SJCRH30 (cell line): ENCODE measurements around the gene TXN2. TPM values are rescaled to one million over a fixed set of nuclear protein-coding genes. Genes with fewer than 3 reads are reported as not detected.
A peak's percentile ranks its signal among the peaks of the same experiment; 100 is the strongest.

Source experiments
- DNase-seq, 2 experiments: peaks; one replicate each; pipeline ENCODE4 v3.0.0-alpha.2; 2015 to 2020
- H3K27ac ChIP-seq: fragments of 250-450 bp; sonication (Bioruptor Pico); 2 replicates; pipeline ENCODE4 v1.5.1; 2020; ENCODE audit warnings: mild to moderate bottlenecking, moderate library complexity
- H3K27me3 ChIP-seq: fragments of 250-450 bp; sonication (Bioruptor Pico); 2 replicates; pipeline ENCODE4 v1.5.1; 2020; ENCODE audit warnings: mild to moderate bottlenecking, moderate library complexity
- H3K36me3 ChIP-seq: fragments of 250-450 bp; sonication (Bioruptor Pico); 2 replicates; pipeline ENCODE4 v1.5.1; 2020; ENCODE audit warnings: mild to moderate bottlenecking, moderate library complexity
- H3K4me1 ChIP-seq: fragments of 250-450 bp; sonication (Bioruptor Pico); 2 replicates; pipeline ENCODE4 v1.5.1; 2020; ENCODE audit warnings: mild to moderate bottlenecking, moderate library complexity
- H3K4me3 ChIP-seq: fragments of 250-450 bp; sonication (Bioruptor Pico); 2 replicates; pipeline ENCODE4 v1.5.1; 2020; ENCODE audit warnings: mild to moderate bottlenecking, moderate library complexity
- H3K9me3 ChIP-seq: fragments of 250-450 bp; sonication (Bioruptor Pico); replicated peaks from 2 replicates; pipeline ENCODE4 v1.5.1; 2020; ENCODE audit warnings: mild to moderate bottlenecking, moderate library complexity
- total RNA-seq: library from RNA; depleted of rRNA; stranded (reverse); fragments of >200 nt; shearing (Covaris generic); gene quantifications from 2 replicates; pipeline ENCODE4 v1.2.3, GENCODE V29; 2014

Gene TXN2
- total RNA-seq, 1 experiment from 2014 or later: 45.6 TPM

DNA sequence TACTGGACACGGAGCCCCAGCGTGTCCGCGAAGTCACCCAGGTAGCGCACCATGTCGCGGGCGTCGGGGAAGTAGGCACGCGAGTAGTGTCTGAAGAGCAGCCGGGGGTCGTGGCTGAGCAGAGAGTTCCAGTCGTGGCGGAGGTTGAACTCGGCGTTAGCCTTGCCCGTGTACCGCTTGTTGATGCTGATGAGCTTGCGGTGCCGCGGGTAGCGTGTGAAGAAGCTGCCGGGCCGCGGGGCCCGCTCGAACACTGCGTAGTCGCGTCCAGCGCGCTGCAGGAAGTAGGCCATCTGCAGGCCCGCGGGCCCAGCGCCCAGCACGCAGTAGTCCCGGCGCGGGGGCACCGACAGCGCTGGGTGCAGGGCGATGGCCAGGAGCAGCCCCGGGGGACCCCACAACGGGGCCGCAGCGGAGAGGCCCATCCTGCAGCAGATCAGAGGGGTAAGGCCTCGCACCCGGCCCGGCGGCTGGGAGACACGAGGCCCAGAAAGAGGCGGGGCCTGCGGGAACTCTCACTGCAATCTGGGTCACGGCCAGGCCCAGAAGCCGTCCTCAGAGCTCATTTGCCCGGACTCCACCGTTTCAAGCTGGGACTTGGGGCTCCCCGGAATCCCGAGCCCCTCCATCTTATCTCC is 24.7 kb upstream of the TXN2 start:
- Histone ChIP-seq H3K9me3 (no peaks in the 10 kb centered on the region), H3K4me1 (no peaks in the 10 kb centered on the region), H3K4me3 (peak overlapping the region; percentile 66), H3K36me3 (peaks cover 13% of the 10 kb centered on the region), H3K27ac (peak overlapping the region; percentile 58; the same call in 1 of the 2 replicates), H3K27me3 (no peaks in the 10 kb centered on the region)
- no peak for DNase-seq

DNA sequence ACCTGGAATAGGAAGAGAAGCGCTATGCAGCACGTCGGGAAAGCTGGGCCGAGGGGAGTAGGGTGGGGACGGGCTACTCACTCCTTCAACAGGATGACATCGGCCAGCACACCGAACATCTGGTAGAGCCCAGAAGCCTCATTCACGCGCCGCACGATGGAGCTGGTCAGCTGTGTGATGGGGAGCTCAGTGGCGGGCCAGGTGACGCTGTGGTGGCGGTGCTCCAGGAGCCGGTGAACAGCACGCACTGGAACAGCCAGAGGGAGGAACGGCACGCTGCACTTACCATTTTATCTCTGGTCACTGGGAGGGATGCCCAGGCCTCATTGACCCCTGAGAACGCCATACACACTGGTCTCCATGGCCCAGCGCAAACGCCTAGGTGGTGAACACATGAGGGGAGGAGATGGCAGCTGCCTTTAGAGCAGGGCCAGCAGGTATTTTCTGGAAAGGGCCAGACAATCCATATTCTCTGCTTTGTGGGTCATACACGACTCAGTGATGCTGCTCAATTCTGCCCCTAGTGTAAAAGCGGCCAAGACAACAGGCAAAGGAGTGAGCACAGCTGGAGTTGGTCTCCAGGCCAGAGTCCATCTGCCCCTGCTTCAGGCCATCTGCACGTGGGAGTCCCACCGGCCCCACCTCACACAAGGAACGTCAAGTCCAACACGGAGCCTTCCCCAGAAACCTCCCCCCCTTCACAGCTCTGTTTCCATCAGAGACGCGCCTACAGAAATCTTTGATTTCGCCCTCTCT is 16.6 kb upstream of the TXN2 start:
- DNase-seq: no peak
- H3K36me3 ChIP-seq: peaks cover 13% of the 10 kb centered on the region
- no peaks in the 10 kb centered on the region for H3K4me1 ChIP-seq
- no peak overlapping the region for H3K4me3 ChIP-seq
- no peaks in the 10 kb centered on the region for H3K27me3 ChIP-seq
- no peaks in the 10 kb centered on the region for H3K9me3 ChIP-seq
- H3K27ac ChIP-seq: no peak overlapping the region

DNA sequence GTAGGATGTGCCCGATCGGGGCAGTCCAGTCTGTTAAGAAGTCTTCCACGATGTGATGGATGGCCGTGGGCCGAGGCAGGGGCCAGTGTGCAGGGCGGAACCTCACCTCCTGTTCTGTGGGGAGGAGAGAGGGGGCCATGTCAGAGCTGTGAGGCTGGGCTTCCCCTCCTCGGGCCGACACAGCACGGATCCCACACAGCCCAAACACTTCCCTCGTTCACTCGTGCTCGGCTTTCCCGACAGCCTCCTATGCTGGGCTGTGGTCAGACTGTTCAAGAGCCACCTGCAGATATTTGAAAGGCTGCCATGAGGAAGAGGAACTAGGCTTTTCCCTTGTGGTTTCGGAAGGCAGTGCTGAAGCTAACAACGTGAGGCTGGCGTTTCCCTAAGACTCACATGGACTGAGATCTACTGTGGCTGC is 12.3 kb upstream of the TXN2 start:
- Histone ChIP-seq H3K27ac (no peak overlapping the region), H3K4me3 (no peak overlapping the region), H3K27me3 (no peaks in the 10 kb centered on the region), H3K4me1 (no peaks in the 10 kb centered on the region), H3K9me3 (no peaks in the 10 kb centered on the region), H3K36me3 (peaks cover 12% of the 10 kb centered on the region; the same call in 1 of the 2 replicates)
- no peak for DNase-seq

GRCh38 chr22:36492109-36492508 is 10.7 kb upstream of the TXN2 start:
- no peaks in the 10 kb centered on the region for H3K4me1 ChIP-seq
- DNase-seq: peak in 1 of 2 experiments; percentile 20
- no peak overlapping the region for H3K27ac ChIP-seq
- H3K36me3 ChIP-seq: peaks cover 12% of the 10 kb centered on the region; the same call in 1 of the 2 replicates
- no peak overlapping the region for H3K4me3 ChIP-seq
- H3K27me3 ChIP-seq: no peaks in the 10 kb centered on the region
- no peaks in the 10 kb centered on the region for H3K9me3 ChIP-seq

- no peaks in the 10 kb centered on the region for H3K27me3 ChIP-seq
- H3K4me3 ChIP-seq: no peak overlapping the region
- H3K4me1 ChIP-seq: no peaks in the 10 kb centered on the region
- H3K9me3 ChIP-seq: no peaks in the 10 kb centered on the region
- H3K27ac ChIP-seq: no peak overlapping the region
- DNase-seq: no peak
- peaks cover 12% of the 10 kb centered on the region; the same call in 1 of the 2 replicates for H3K36me3 ChIP-seq
Measured at GRCh38 chr22:36491155-36491554, 9.7 kb upstream of the TXN2 start.

GRCh38 chr22:36486619-36487384 is 5.4 kb upstream of the TXN2 start:
- Histone ChIP-seq H3K27ac (no peak overlapping the region), H3K27me3 (no peaks in the 10 kb centered on the region), H3K9me3 (no peaks in the 10 kb centered on the region), H3K36me3 (no peaks in the 10 kb centered on the region), H3K4me3 (no peak overlapping the region), H3K4me1 (no peaks in the 10 kb centered on the region)
- DNase-seq: peak; percentile 63 to 78

GRCh38 chr22:36480941-36481392 is 473 bp downstream of the TXN2 start:
- Histone ChIP-seq H3K4me3 (peak overlapping the region; percentile 91), H3K27ac (peak overlapping the region; percentile 98), H3K9me3 (no peaks in the 10 kb centered on the region), H3K27me3 (no peaks in the 10 kb centered on the region), H3K4me1 (peaks cover 12% of the 10 kb centered on the region), H3K36me3 (no peaks in the 10 kb centered on the region; the same call in 1 of the 2 replicates)
- no peak for DNase-seq

DNA sequence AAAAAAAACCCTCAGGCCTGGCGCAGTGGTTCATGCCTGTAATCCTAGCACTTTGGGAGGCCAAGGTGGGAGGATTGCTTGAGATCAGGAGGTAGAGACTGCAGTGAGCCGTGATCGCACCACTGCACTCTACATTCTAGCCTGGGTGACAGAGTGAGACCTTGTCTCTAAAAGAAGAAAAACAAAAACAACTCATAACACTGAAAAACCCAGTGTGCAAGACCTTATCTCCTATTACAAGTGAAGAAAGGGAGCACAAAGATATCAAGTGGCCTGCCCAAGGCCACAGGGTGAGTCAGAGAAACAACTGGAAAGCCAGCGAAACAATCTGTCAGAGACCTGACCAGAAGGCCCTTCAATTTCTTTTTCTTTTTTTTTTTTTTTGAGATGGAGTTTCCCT is 2.5 kb downstream of the TXN2 start:
- peaks cover 12% of the 10 kb centered on the region for H3K4me1 ChIP-seq
- H3K9me3 ChIP-seq: no peaks in the 10 kb centered on the region
- peaks cover 11% of the 10 kb centered on the region for H3K36me3 ChIP-seq
- H3K27me3 ChIP-seq: no peaks in the 10 kb centered on the region
- H3K4me3 ChIP-seq: no peak overlapping the region
- no peak overlapping the region for H3K27ac ChIP-seq
- DNase-seq: peak; percentile 55 to 67

GRCh38 chr22:36475341-36475740 is 6.1 kb downstream of the TXN2 start:
- H3K4me1 ChIP-seq: peaks cover 38% of the 10 kb centered on the region
- no peak overlapping the region for H3K4me3 ChIP-seq
- peaks cover 13% of the 10 kb centered on the region for H3K36me3 ChIP-seq
- H3K9me3 ChIP-seq: no peaks in the 10 kb centered on the region
- DNase-seq: no peak
- H3K27ac ChIP-seq: no peak overlapping the region
- no peaks in the 10 kb centered on the region for H3K27me3 ChIP-seq

GRCh38 chr22:36472689-36473088 is 8.8 kb downstream of the TXN2 start:
- Histone ChIP-seq H3K4me1 (peaks cover 47% of the 10 kb centered on the region), H3K36me3 (peaks cover 13% of the 10 kb centered on the region), H3K27me3 (no peaks in the 10 kb centered on the region), H3K9me3 (no peaks in the 10 kb centered on the region), H3K4me3 (no peak overlapping the region), H3K27ac (peak overlapping the region; percentile 67)
- no peak for DNase-seq

- Histone ChIP-seq H3K27ac (peak overlapping the region; percentile 67), H3K4me1 (peaks cover 60% of the 10 kb centered on the region), H3K4me3 (no peak overlapping the region), H3K27me3 (no peaks in the 10 kb centered on the region), H3K9me3 (no peaks in the 10 kb centered on the region), H3K36me3 (peaks cover 13% of the 10 kb centered on the region)
- peak; percentile 47 to 52 for DNase-seq
Measured at GRCh38 chr22:36471341-36471821, 10.1 kb downstream of the TXN2 start.

DNA sequence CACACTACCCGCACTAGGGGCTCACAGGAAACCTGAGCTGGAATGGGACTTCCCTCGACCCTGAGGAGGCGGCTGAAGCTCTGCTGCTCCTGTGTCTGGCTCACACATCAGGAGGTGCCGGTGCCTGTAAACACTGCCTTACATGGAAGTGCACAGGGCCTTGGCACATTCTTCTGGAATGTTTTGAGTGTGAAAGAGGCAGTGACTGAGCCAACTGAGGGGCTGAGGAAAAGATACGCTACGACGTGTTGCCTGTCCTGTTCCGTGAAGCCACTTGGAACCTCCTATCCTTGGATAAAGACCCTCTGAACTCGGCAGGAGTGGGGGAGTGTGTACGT is 10.5 kb downstream of the TXN2 start:
- H3K4me3 ChIP-seq: no peak overlapping the region
- no peaks in the 10 kb centered on the region for H3K27me3 ChIP-seq
- H3K36me3 ChIP-seq: peaks cover 13% of the 10 kb centered on the region
- peaks cover 64% of the 10 kb centered on the region for H3K4me1 ChIP-seq
- no peak for DNase-seq
- H3K27ac ChIP-seq: peak overlapping the region; percentile 67
- no peaks in the 10 kb centered on the region for H3K9me3 ChIP-seq

DNA sequence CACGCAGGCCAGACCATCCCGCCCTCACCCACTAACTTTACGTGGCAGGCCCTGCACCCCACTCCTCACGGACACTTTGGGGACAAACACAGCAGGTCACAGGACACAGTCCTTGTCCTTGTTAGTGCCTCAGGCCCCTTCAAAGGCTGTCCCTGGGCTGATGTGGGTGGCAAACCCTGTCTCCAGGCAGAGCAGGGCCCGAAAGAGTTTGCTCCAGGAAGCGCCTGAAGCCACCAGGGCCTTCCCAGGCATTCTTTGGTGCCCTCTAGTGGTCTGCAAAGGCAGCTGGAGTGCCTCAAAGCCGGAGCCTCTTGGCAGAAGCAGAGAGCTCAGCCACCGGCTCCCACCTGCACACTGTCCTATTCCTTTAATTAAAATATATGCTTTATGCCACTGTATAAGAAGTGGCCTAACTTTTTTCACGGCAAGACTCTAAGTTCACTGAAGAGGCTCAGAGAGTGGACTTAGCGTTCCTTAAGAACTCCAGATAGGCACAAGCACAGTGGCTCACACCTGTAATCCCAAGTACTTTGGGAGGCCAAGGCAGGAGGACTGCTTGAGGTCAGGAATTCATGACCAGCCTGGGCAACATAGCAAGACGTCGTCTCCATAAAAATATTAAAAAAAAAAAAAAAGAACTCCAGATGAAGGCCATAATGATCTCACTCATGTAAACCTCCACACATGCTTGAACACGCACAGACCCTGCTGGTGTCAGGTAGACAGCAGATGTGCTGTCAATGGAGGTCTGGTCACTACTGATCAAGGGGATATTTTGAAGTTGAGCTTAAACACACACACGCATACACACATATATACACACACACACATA is 11.1 kb downstream of the TXN2 start:
- Histone ChIP-seq H3K27ac (0 out of 2 replicates have a peak overlapping the region, but pooled peaks have one; percentile 18), H3K4me1 (peaks cover 70% of the 10 kb centered on the region), H3K9me3 (no peaks in the 10 kb centered on the region), H3K27me3 (no peaks in the 10 kb centered on the region), H3K4me3 (no peak overlapping the region), H3K36me3 (peaks cover 8% of the 10 kb centered on the region)
- DNase-seq: peak; percentile 80 to 90

GRCh38 chr22:36469094-36469710 is 12.2 kb downstream of the TXN2 start:
- Histone ChIP-seq H3K4me3 (no peak overlapping the region), H3K27ac (no peak overlapping the region), H3K27me3 (no peaks in the 10 kb centered on the region), H3K9me3 (no peaks in the 10 kb centered on the region), H3K4me1 (peaks cover 77% of the 10 kb centered on the region), H3K36me3 (peaks cover 2% of the 10 kb centered on the region; the same call in 1 of the 2 replicates)
- no peak for DNase-seq
